Fibroblast of skin of right biceps (primary cell): ENCODE data around the gene TAC4.
A peak's percentile ranks its signal among the peaks of the same experiment; 100 is the strongest.

Source experiments
- DNase-seq: peaks from one replicate; pipeline ENCODE4 v3.0.0-alpha.2; 2013

The TAC4 gene

GRCh38 chr17:49872754-49873377, 25.0 kb upstream of the TAC4 start:
- DNase-seq = no peak

- DNase-seq = no peak
Observed at GRCh38 chr17:49871211-49871610, 23.3 kb upstream of the TAC4 start.

GRCh38 chr17:49870298-49870697, 22.4 kb upstream of the TAC4 start:
- no peak for DNase-seq

GRCh38 chr17:49869038-49869374, 21.1 kb upstream of the TAC4 start:
- DNase-seq = no peak

- DNase-seq = no peak
Observed at GRCh38 chr17:49866882-49867413, 19.1 kb upstream of the TAC4 start.

- no peak for DNase-seq
Observed at GRCh38 chr17:49866019-49866380, 18.1 kb upstream of the TAC4 start.

GRCh38 chr17:49862781-49863331, 15.0 kb upstream of the TAC4 start:
- no peak for DNase-seq

- peak; percentile 45 for DNase-seq
Observed at GRCh38 chr17:49861150-49861884, 13.4 kb upstream of the TAC4 start.

- no peak for DNase-seq
Observed at GRCh38 chr17:49859991-49860953, 12.4 kb upstream of the TAC4 start.

- no peak for DNase-seq
Observed at GRCh38 chr17:49858796-49859195, 10.9 kb upstream of the TAC4 start.

GRCh38 chr17:49854126-49854525, 6.3 kb upstream of the TAC4 start:
- DNase-seq = no peak

- no peak for DNase-seq
Observed at GRCh38 chr17:49853470-49854015, 5.7 kb upstream of the TAC4 start.

- peak; percentile 70 for DNase-seq
Observed at GRCh38 chr17:49851387-49852291, 3.8 kb upstream of the TAC4 start.

- no peak for DNase-seq
Observed at GRCh38 chr17:49850772-49851386, 3.0 kb upstream of the TAC4 start.

- no peak for DNase-seq
Observed at GRCh38 chr17:49850218-49850610, 2.3 kb upstream of the TAC4 start.

- DNase-seq = no peak
Observed at GRCh38 chr17:49848739-49849138, 870 bp upstream of the TAC4 start.

GRCh38 chr17:49846938-49847712, 744 bp downstream of the TAC4 start:
- DNase-seq = no peak

GRCh38 chr17:49845321-49845720, 2.5 kb downstream of the TAC4 start:
- DNase-seq = peak; percentile 52

GRCh38 chr17:49843774-49844350, 4.0 kb downstream of the TAC4 start:
- no peak for DNase-seq

- no peak for DNase-seq
Observed at GRCh38 chr17:49842846-49843245, 5.0 kb downstream of the TAC4 start.
